ENCODE measurements around the gene AATK. TPM values are rescaled to one million over a fixed set of nuclear protein-coding genes. Genes with fewer than 3 reads are reported as not detected.

Gene AATK
- total RNA-seq, 2 experiments from 2014 or later, result 0.25 to 0.82 TPM

GRCh38 chr17:81124377-81124776 is 41.6 kb downstream of the AATK start:
- TF ChIP-seq, protein P1, sequence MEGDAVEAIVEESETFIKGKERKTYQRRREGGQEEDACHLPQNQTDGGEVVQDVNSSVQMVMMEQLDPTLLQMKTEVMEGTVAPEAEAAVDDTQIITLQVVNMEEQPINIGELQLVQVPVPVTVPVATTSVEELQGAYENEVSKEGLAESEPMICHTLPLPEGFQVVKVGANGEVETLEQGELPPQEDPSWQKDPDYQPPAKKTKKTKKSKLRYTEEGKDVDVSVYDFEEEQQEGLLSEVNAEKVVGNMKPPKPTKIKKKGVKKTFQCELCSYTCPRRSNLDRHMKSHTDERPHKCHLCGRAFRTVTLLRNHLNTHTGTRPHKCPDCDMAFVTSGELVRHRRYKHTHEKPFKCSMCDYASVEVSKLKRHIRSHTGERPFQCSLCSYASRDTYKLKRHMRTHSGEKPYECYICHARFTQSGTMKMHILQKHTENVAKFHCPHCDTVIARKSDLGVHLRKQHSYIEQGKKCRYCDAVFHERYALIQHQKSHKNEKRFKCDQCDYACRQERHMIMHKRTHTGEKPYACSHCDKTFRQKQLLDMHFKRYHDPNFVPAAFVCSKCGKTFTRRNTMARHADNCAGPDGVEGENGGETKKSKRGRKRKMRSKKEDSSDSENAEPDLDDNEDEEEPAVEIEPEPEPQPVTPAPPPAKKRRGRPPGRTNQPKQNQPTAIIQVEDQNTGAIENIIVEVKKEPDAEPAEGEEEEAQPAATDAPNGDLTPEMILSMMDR (IDR thresholded peaks at IDR 0.05), result no peak
- H3K36me3 Mint-ChIP-seq (ENCODE audit: low read depth), result no peaks in the 10 kb centered on the region
- POLR2A ChIA-PET, result no interaction called here

DNA sequence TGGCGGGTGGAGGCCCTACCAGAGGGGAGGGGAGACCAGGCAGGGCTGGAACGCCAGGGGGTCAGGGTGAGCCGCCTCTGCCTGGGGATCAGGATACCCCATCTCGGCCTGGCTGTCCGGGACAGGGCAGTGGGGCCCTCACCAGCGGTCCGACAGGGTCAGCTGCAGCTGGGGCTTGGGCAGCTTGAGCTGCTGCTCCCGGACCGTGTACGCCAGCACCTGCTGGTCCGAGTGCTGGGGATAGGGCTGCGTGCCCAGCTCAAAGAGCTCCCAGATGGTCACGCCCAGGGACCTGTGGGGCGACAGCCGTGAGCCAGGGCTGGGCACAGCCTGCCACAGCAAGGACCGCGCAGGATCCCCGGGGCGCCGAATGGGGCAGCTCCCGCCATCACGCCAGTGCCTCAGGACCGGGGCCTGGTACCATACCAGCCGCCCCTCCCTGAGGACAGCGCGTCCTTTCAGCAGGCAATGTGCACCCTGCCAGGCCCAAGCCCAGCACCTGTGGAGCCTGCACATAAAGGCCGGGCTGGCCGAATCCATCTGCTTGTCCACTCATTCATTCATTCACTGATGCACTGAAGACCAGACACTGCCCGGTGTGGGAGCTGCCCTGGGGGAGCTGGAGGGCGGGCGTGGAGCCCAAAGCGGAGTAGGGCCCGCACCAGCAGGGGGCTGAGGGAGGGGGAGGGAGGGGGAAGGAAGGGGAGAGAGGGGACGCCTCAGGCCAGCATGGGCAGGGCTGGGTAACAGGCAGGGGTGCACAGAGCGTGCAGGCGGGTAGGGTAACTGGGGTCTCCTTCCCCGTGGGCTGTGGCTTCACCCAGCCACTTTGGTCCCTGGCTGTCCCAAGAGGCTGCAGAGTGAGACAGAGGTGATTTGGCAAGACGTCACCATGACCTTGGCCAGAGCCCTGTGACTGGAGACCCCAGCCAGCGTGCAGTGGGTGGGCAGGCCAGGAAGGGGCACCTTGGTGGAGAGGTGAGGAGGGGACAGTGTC is 42.7 kb downstream of the AATK start:
- H3K27me3 ChIP-seq (ENCODE audit: control insufficient read depth in 1 of 2, insufficient read depth in 2 of 2, low read length in 2 of 2), result no peaks in the 10 kb centered on the region
- H3K9me3 Mint-ChIP-seq, result no peaks in the 10 kb centered on the region
- TF ChIP-seq, protein P1 (IDR thresholded peaks at IDR 0.05), result no peak
- ChIA-PET POLR2A (no interaction called here), CTCF (no interaction called here)
- no peak overlapping the region for H3K4me3 ChIP-seq (ENCODE audit: low read length)
- no peaks in the 10 kb centered on the region for H3K27me3 Mint-ChIP-seq
- H3K4me3 Mint-ChIP-seq, result no peak overlapping the region
- H3K27ac Mint-ChIP-seq, result no peak overlapping the region
- no peaks in the 10 kb centered on the region for H3K36me3 Mint-ChIP-seq (ENCODE audit: low read depth)
- no peaks in the 10 kb centered on the region for H3K4me1 Mint-ChIP-seq (ENCODE audit: low read depth)
- intact Hi-C loops (cut with DNase I, micrococcal nuclease), result no loop called here
- H3K9me3 ChIP-seq (ENCODE audit: control insufficient read depth in 1 of 2, insufficient read depth in 1 of 2, low read length in 2 of 2), result peaks cover 0 to 6% of the 10 kb centered on the region in 2 experiments
- H3K36me3 ChIP-seq (ENCODE audit: insufficient read depth, low read length), result no peaks in the 10 kb centered on the region
- ATAC-seq (ENCODE audit: poor library complexity) (no peak), DNase-seq (no peak)
- peaks cover 14% of the 10 kb centered on the region for H3K4me1 ChIP-seq (ENCODE audit: insufficient read depth, low read length)
- H3K27ac ChIP-seq (ENCODE audit: low read depth in 1 of 2, low read length in 2 of 2), result no peak overlapping the region

More at GRCh38 chr17:81124377-81124776, 41.6 kb downstream of the AATK start:
- Histone ChIP-seq H3K9me3 (ENCODE audit: control insufficient read depth in 1 of 2, insufficient read depth in 1 of 2, low read length in 2 of 2) (no peaks in the 10 kb centered on the region), H3K4me3 (ENCODE audit: low read length) (no peak overlapping the region), H3K27ac (ENCODE audit: low read depth in 1 of 2, low read length in 2 of 2) (no peak overlapping the region), H3K36me3 (ENCODE audit: insufficient read depth, low read length) (no peaks in the 10 kb centered on the region), H3K4me1 (ENCODE audit: insufficient read depth, low read length) (peaks cover 5% of the 10 kb centered on the region), H3K27me3 (ENCODE audit: control insufficient read depth in 1 of 2, insufficient read depth in 2 of 2, low read length in 2 of 2) (no peaks in the 10 kb centered on the region)
- no peaks in the 10 kb centered on the region for H3K27me3 Mint-ChIP-seq
- H3K27ac Mint-ChIP-seq, result no peak overlapping the region
- H3K9me3 Mint-ChIP-seq, result no peaks in the 10 kb centered on the region
- no peak for ATAC-seq (ENCODE audit: poor library complexity)
- CTCF ChIA-PET, result no interaction called here
- intact Hi-C loops (cut with DNase I, micrococcal nuclease), result no loop called here
- H3K4me3 Mint-ChIP-seq, result no peak overlapping the region
- no peaks in the 10 kb centered on the region for H3K4me1 Mint-ChIP-seq (ENCODE audit: low read depth)
- no peak for DNase-seq

DNA sequence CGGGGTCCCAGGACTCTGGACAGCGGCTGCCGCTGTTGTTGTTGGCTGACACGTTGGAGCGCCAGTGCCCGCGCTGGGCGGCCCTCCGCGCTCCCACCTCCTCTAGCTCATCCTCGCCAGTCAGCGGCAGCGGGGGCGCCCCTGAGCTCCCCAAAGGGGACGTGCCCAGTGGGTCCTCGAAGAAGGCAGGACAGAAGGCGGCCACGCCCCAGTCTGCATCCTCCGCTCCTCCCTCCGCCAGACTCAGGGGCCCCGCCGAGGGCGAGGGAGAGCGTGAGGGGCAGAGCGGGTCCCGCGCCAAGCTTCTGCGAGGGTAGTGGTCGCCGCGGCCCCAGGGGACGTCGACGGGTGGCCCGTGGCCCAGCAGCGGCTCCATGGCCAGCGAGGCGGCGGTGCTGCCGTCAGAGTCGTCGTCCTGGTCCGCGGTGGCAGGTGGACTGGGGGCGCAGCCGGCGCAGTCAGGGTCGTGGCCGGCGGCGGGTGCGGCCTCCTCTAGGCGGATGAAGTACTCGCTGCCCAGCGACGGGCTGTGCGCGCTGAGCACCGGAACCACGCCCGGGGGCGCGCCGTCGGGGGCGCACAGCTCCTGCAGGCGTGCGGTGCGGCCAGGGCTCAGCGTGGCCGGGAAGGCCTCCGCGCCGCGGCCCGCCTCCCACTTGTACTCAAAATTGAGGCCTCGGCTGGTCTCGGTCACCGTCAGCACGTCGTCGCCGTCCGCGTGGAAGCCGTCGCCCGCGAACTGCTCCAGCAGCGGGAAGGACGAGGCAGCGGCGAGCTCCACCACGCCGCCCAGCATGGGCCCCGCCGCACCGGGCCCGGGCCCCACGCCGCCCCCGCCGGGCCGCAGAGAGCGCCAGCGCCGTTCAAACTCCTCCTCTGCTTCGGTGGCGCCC is 43.9 kb downstream of the AATK start:
- intact Hi-C loops (cut with DNase I, micrococcal nuclease), result no loop called here
- DNase-seq (no peak), ATAC-seq (ENCODE audit: poor library complexity) (no peak)
- Histone ChIP-seq H3K36me3 (ENCODE audit: insufficient read depth, low read length) (no peaks in the 10 kb centered on the region), H3K27ac (ENCODE audit: low read depth in 1 of 2, low read length in 2 of 2) (no peak overlapping the region), H3K9me3 (ENCODE audit: control insufficient read depth in 1 of 2, insufficient read depth in 1 of 2, low read length in 2 of 2) (peaks cover 0 to 8% of the 10 kb centered on the region in 2 experiments), H3K4me1 (ENCODE audit: insufficient read depth, low read length) (peaks cover 14% of the 10 kb centered on the region), H3K27me3 (ENCODE audit: control insufficient read depth in 1 of 2, insufficient read depth in 2 of 2, low read length in 2 of 2) (no peaks in the 10 kb centered on the region), H3K4me3 (ENCODE audit: low read length) (no peak overlapping the region)
- H3K9me3 Mint-ChIP-seq, result no peaks in the 10 kb centered on the region
- H3K4me3 Mint-ChIP-seq, result no peak overlapping the region
- TF ChIP-seq, protein P1 (IDR thresholded peaks at IDR 0.05), result no peak
- ChIA-PET CTCF (no interaction called here), POLR2A (no interaction called here)
- H3K36me3 Mint-ChIP-seq (ENCODE audit: low read depth), result no peaks in the 10 kb centered on the region
- no peaks in the 10 kb centered on the region for H3K27me3 Mint-ChIP-seq
- no peak overlapping the region for H3K27ac Mint-ChIP-seq
- no peaks in the 10 kb centered on the region for H3K4me1 Mint-ChIP-seq (ENCODE audit: low read depth)
